Transverse colon (tissue), 4 donors: ENCODE results near the gene KCNIP3. TPM values are rescaled to one million over a fixed set of nuclear protein-coding genes. Genes with fewer than 3 reads are reported as not detected.

Source experiments
- DNase-seq: peaks from one replicate; pipeline ENCODE4 v3.0.0-alpha.2; 2019
- H3K27ac ChIP-seq, 4 donors: fragments of 200-600 bp; sonication (generic); 2 replicates each; pipeline ENCODE4 v1.5.1; 2016 to 2018; ENCODE audit warnings: inconsistent platforms in 4 of 4
- H3K27me3 ChIP-seq: fragments of 200-600 bp; sonication (generic); 2 replicates; pipeline ENCODE4 v1.5.1; 2017; ENCODE audit warnings: inconsistent platforms
- H3K36me3 ChIP-seq, 4 donors: fragments of 200-600 bp; sonication (generic); 2 replicates each; pipeline ENCODE4 v1.5.1; 2017 to 2019; ENCODE audit warnings: inconsistent platforms in 4 of 4
- H3K4me1 ChIP-seq, 4 donors: fragments of 200-600 bp; sonication (generic); 2 replicates each; pipeline ENCODE4 v1.5.1; 2017 to 2020; ENCODE audit warnings: inconsistent platforms in 4 of 4
- H3K4me3 ChIP-seq, 4 donors: fragments of 200-600 bp; sonication (generic); 1 replicate in 1 of 4; 2 replicates in 3 of 4; pipeline versions ENCODE4 v1.5.1 to v1.6.1; 2017 to 2019; ENCODE audit warnings: inconsistent platforms in 4 of 4
- H3K9me3 ChIP-seq, 2 donors: fragments of 200-600 bp; sonication (generic); 2 replicates each; pipeline ENCODE4 v1.5.1; 2017 to 2019; ENCODE audit warnings: inconsistent platforms in 2 of 2
- CTCF ChIP-seq, 5 experiments: fragments of 200-600 bp in 3 of 5; fragments of 450-650 bp in 2 of 5; sonication (generic) in 3 of 5; IDR thresholded peaks; 1 replicate in 2 of 5; 2 replicates in 3 of 5; pipeline ENCODE4 v1.5.1; 2016 to 2017; ENCODE audit warnings: antibody characterized with exemption in 5 of 5, inconsistent platforms in 3 of 5, mild to moderate bottlenecking in 2 of 5, moderate library complexity in 1 of 5
- EP300 ChIP-seq: sonication (generic); formaldehyde crosslinking; IDR thresholded peaks from one replicate; pipeline ENCODE4 v1.6.1; 2017; ENCODE audit warnings: antibody characterized with exemption, low read depth
- POLR2A ChIP-seq: fragments of 450-650 bp; IDR thresholded peaks from one replicate; pipeline ENCODE4 v1.6.1; 2016; ENCODE audit warnings: antibody characterized with exemption, mild to moderate bottlenecking, moderate library complexity
- POLR2AphosphoS5 ChIP-seq, 3 donors: sonication (generic); formaldehyde crosslinking; IDR thresholded peaks; one replicate each; pipeline ENCODE4 v1.6.1; 2016; ENCODE audit warnings: antibody characterized with exemption in 3 of 3
- WGBS, 2 donors: methylation state at CpG; one replicate each; pipeline ENCODE4 v1.1.5; 2018; ENCODE audit warnings: low coverage in 1 of 2; 5-methylcytosine and 5-hydroxymethylcytosine counted together
- in situ Hi-C, 4 donors: fragments of 200-750 bp; cut with MboI; loops; one replicate each; pipeline versions ENCODE4 v1.15.0 to v1.15.1; 2017; ENCODE audit warnings: low sequenced_read_pairs in 3 of 4, low pct_ligation_motif_present in 1 of 4, low pct_unique_long_range_greater_than_20kb in 1 of 4
- intact Hi-C: fragments of 100-400 bp; cut with DNase I; formaldehyde crosslinking; loops from one replicate; pipeline ENCODE4 v1.15.1; 2023; ENCODE audit warnings: low total_unique reads
- total RNA-seq, 4 donors: library from RNA; depleted of rRNA; stranded (reverse); fragments of >200 nt; gene quantifications; one replicate each; pipeline ENCODE4 v1.1.0, GENCODE V29; 2016

Gene KCNIP3
- total RNA-seq, 4 donors from 2014 or later: 1.8 to 4.0 (median 2.2) TPM

DNA sequence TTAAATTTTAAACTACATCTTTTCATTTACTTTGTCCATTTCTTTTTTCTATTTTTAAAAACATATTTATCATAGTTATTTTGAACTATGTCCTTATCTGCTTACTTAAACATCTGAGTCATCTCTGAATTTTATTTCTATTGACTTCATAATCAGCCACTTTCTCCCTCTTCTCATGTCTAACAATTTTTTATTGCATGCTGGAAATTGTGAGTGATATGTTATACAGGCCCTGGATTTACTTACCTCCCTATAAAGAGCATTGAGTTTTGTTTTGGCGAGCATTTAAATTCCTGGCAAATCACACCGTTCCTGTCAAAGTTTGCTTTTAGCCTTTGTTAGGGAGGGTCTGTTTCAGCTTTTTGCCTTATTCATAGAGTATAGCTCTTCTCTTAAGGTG is 39.3 kb downstream of the KCNIP3 start:
- Histone ChIP-seq H3K4me1 (peaks cover 0 to 7% (median 1%) of the 10 kb centered on the region in 4 donors), H3K27ac (no peak overlapping the region), H3K36me3 (no peaks in the 10 kb centered on the region), H3K27me3 (no peaks in the 10 kb centered on the region), H3K9me3 (no peaks in the 10 kb centered on the region), H3K4me3 (no peak overlapping the region)
- WGBS, 2 donors: 50 to 52% methylated on average over 2 of the region's 2 CpGs
- intact Hi-C loops (loop anchor here (10.0 kb wide), 1 partner anchor 132 kb away; the partner anchor contains the start of gene ZNF892), in situ Hi-C loops (no loop called here)
- TF ChIP-seq POLR2A (no peak), CTCF (IDR thresholded peaks at IDR 0.05) (no peak), POLR2AphosphoS5 (IDR thresholded peaks at IDR 0.05) (no peak), EP300 (no peak)
- no peak for DNase-seq

- H3K4me1 ChIP-seq: peaks cover 0 to 7% (median 1%) of the 10 kb centered on the region in 4 donors
- in situ Hi-C loops: no loop called here
- H3K4me3 ChIP-seq: no peak overlapping the region
- intact Hi-C loops: loop anchor here (10.0 kb wide), 1 partner anchor 133 kb away; the partner anchor contains the start of gene ZNF892
- no peaks in the 10 kb centered on the region for H3K36me3 ChIP-seq
- no peaks in the 10 kb centered on the region for H3K9me3 ChIP-seq
- no peaks in the 10 kb centered on the region for H3K27me3 ChIP-seq
- no peak for DNase-seq
- TF ChIP-seq POLR2A: no peak
- no peak for TF ChIP-seq CTCF (IDR thresholded peaks at IDR 0.05)
- no peak for TF ChIP-seq EP300
- TF ChIP-seq POLR2AphosphoS5 (IDR thresholded peaks at IDR 0.05): no peak
- H3K27ac ChIP-seq: no peak overlapping the region
- WGBS, 2 donors: 79 to 100% methylated on average over 3 to 7 of the region's 7 CpGs
These were observed 40.7 kb downstream of the KCNIP3 start for GRCh38 chr2:95337829-95338228.

DNA sequence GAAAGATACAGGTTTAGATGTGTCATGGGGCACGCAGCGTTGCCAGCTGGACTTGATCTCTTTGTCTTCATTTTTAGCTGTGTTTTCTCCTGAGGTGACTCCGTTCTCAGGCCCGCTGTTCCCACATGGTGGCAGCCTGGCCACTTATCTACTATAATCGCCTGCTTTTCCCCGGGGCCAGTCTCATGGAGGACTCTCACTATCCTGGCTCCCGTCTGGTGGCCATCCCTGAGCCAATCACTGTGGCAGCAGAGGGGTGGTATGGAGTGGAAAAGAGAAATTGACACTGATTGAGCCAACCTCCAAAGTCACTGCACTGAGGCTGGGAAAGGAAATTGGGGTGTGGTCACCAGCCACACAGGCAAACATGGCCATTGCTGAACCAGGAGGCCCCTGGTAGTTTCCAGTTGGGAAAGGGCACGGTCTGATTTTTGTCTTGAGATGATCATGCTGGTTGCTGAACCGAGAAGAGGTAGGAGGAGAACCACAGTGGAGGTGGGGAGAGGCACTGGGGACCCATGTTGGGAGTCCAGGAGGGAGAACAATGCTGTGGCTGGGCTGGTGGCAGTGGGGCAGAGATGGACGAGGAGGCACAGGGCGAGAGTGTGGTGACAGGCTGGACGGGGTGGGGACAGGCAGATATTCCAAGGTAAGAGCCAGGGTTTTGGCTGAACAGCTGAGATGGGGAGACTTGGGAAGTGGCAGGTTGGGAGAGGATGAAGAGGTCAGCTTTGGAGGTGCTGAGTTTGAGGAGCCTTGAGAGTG is 45.6 kb downstream of the KCNIP3 start:
- Histone ChIP-seq H3K9me3 (no peaks in the 10 kb centered on the region), H3K27me3 (peaks cover 34% of the 10 kb centered on the region), H3K4me1 (peaks cover 3 to 20% (median 13%) of the 10 kb centered on the region in 4 donors), H3K27ac (no peak overlapping the region), H3K36me3 (no peaks in the 10 kb centered on the region), H3K4me3 (no peak overlapping the region)
- TF ChIP-seq POLR2A: no peak
- 85 to 100% methylated on average over 5 to 12 of the region's 12 CpGs for WGBS, 2 donors
- intact Hi-C loops: no loop called here
- in situ Hi-C loops: no loop called here
- DNase-seq: no peak

GRCh38 chr2:95343429-95344214 is 46.5 kb downstream of the KCNIP3 start:
- H3K36me3 ChIP-seq: no peaks in the 10 kb centered on the region
- peaks cover 38% of the 10 kb centered on the region for H3K27me3 ChIP-seq
- in situ Hi-C loops: no loop called here
- intact Hi-C loops: no loop called here
- peaks cover 3 to 20% (median 13%) of the 10 kb centered on the region in 4 donors for H3K4me1 ChIP-seq
- no peak for DNase-seq
- H3K27ac ChIP-seq: no peak overlapping the region
- H3K4me3 ChIP-seq: no peak overlapping the region
- TF ChIP-seq EP300 (no peak), POLR2A (no peak), POLR2AphosphoS5 (IDR thresholded peaks at IDR 0.05) (no peak), CTCF (IDR thresholded peaks at IDR 0.05) (no peak)
- H3K9me3 ChIP-seq: no peaks in the 10 kb centered on the region
- WGBS, 2 donors: 78 to 88% methylated on average over 4 to 7 of the region's 7 CpGs
